Mucosa of descending colon (tissue), 3 donors: ENCODE results near the gene FBXL17. TPM values are rescaled to one million over a fixed set of nuclear protein-coding genes. Genes with fewer than 3 reads are reported as not detected.

Experiments used
- ATAC-seq: fragments of 200-7000 bp; cut with Tn5 transposase; one replicate; pipeline ENCODE4 v1.9.1; 2020; ENCODE audit warnings: mild to moderate bottlenecking, moderate library complexity
- DNase-seq, 3 donors: peaks; one replicate each; pipeline ENCODE4 v3.0.0-alpha.2; 2020
- H3K36me3 ChIP-seq: fragments of 200-600 bp; one replicate; pipeline ENCODE4 v1.8.0; 2021; ENCODE audit warnings: low read depth, mild to moderate bottlenecking
- H3K4me1 ChIP-seq: fragments of 200-600 bp; one replicate; pipeline ENCODE4 v1.8.0; 2021; ENCODE audit warnings: low read depth, mild to moderate bottlenecking
- H3K4me3 ChIP-seq: fragments of 200-600 bp; one replicate; pipeline ENCODE4 v1.8.0; 2021; ENCODE audit warnings: mild to moderate bottlenecking
- H3K9me3 ChIP-seq: fragments of 200-600 bp; one replicate; pipeline ENCODE4 v1.8.0; 2021; ENCODE audit warnings: mild to moderate bottlenecking
- intact Hi-C, 2 donors: fragments of 100-400 bp; cut with DNase I in 1 of 2; cut with micrococcal nuclease in 1 of 2; formaldehyde crosslinking; loops; one replicate each; pipeline versions ENCODE4 v1.11.0 to v1.11.1; 2022; cut with DNase I, micrococcal nuclease
- total RNA-seq, 3 donors: library from RNA; stranded (reverse); fragmentation: NEBNext Ultra II Directional in 2 of 3; extraction: Animal tissue kit (Norgen Biotek cat#: 25700) in 2 of 3; gene quantifications; one replicate each; pipeline versions ENCODE4 v1.2.1 to v1.2.4, GENCODE V29; 2021 to 2023
- TF ChIP-seq, protein P1 (sequence below): fragments of 200-600 bp; IDR thresholded peaks from one replicate; pipeline ENCODE4 v1.8.0; 2022; ENCODE audit warnings: antibody characterized with exemption, mild to moderate bottlenecking
- donor health status: DM: no; HTN: no; CAD: no; lungs with moderate emphysema.
- donor health status: DM: no; HTN: no; CAD: no.
- donor health status: DM: no; HTN: yes; CAD: no.

FBXL17 gene
- total RNA-seq, 3 donors from 2014 or later: 22.8 to 25.6 (median 23.8) TPM

DNA sequence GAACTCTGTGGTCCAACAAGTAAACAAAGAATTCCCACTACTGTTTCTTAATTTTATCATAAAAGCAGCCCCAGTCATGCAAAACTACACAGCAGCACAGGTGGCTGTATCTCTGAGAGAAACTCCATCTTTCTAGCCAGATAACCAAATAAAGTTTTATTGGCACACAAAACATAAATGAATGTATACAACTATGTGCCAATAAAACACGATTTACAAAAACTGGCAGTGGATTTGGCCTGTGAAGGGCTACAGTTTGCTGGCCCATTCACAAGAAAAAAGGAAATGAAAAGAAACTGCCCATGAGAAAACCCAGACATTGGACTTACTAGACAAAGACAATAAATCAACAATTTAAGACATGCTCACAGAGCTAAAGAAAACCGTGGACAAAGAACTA is 10.6 kb downstream of the FBXL17 start:
- DNase-seq: no peak
- peaks cover 22% of the 10 kb centered on the region for H3K9me3 ChIP-seq

DNA sequence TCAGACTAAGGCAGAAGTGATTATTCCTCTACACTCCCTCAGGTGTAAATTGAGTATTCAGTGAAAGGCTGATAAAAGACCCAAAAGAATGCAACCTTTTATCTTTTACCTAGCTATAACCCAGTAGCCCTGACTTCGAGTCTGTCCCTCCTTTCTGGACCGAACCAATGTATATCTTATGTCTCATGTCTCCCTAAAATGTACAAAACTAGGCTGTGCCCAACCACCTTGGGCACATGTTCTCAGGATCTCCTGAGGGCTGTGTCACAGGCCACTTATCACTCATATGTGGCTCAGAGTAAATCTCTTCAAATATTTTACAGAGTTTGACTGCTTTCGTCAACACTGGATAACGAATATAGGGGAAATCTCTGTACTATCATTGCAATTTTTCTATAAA is 12.7 kb downstream of the FBXL17 start:
- intact Hi-C loops: no loop called here
- no peak for ATAC-seq
- no peaks in the 10 kb centered on the region for H3K4me1 ChIP-seq
- TF ChIP-seq, protein P1, sequence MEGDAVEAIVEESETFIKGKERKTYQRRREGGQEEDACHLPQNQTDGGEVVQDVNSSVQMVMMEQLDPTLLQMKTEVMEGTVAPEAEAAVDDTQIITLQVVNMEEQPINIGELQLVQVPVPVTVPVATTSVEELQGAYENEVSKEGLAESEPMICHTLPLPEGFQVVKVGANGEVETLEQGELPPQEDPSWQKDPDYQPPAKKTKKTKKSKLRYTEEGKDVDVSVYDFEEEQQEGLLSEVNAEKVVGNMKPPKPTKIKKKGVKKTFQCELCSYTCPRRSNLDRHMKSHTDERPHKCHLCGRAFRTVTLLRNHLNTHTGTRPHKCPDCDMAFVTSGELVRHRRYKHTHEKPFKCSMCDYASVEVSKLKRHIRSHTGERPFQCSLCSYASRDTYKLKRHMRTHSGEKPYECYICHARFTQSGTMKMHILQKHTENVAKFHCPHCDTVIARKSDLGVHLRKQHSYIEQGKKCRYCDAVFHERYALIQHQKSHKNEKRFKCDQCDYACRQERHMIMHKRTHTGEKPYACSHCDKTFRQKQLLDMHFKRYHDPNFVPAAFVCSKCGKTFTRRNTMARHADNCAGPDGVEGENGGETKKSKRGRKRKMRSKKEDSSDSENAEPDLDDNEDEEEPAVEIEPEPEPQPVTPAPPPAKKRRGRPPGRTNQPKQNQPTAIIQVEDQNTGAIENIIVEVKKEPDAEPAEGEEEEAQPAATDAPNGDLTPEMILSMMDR: no peak
- H3K4me3 ChIP-seq: no peak overlapping the region
- H3K9me3 ChIP-seq: peaks cover 4% of the 10 kb centered on the region
- no peak for DNase-seq
- H3K36me3 ChIP-seq: no peaks in the 10 kb centered on the region

More for the DNA sequence above, 10.6 kb downstream of the FBXL17 start:
- TF ChIP-seq, protein P1: no peak
- H3K36me3 ChIP-seq: no peaks in the 10 kb centered on the region
- no peak for ATAC-seq
- H3K4me1 ChIP-seq: no peaks in the 10 kb centered on the region
- H3K4me3 ChIP-seq: no peak overlapping the region
- intact Hi-C loops: no loop called here

DNA sequence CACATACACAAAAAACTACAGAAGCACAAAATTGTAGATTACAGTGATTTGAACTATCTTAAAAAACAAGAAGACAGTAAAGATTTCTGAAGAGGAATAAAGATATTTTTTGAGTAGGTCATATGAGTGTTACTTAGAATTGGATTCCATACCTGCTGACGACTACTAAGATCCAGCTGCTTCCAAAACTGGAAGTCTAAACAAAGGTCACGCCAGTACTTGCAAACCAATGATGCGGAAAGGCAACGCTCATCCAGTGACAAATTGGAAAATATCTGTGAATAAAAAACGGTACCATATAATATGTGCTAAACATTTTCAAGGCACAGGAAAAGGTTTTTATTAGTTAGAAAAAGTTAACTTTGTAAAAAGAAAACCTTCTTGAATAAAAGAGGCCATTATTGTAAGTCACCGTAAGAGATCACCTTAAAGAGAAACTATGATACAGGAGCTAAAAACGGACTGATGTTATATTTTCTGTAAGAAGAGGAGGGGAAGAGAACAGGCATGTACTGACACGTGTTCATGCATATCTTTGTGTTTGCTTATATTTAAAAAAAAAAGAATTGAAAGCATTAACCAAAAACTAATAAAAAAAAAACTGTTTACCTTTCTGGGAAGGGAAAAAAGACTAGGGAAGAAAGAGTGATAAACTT is 14.1 kb downstream of the FBXL17 start:
- DNase-seq: no peak
- Histone ChIP-seq H3K4me1 (no peaks in the 10 kb centered on the region), H3K36me3 (no peaks in the 10 kb centered on the region), H3K4me3 (no peak overlapping the region), H3K9me3 (no peaks in the 10 kb centered on the region)
- ATAC-seq: no peak
- TF ChIP-seq, protein P1: no peak
- intact Hi-C loops: no loop called here

DNA sequence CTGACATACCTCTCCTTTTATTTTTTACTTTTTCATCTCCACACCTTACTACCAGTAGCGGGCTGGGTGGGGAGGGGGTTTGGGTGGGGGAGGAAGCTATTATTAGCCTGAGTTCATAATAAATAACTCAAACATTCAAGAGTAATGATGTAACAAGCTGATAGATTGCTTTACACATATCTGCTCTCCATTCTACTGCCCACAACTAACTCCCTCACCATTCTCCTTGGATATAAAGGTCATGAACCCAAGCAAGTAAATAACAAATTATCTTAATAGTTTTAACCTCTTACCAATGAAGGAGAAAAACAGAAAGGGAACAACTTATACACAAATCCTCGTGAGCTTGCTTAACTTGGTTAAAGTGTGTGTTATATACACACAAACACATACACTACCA is 15.4 kb downstream of the FBXL17 start:
- no peak for DNase-seq
- TF ChIP-seq, protein P1: no peak
- Histone ChIP-seq H3K36me3 (no peaks in the 10 kb centered on the region), H3K9me3 (no peaks in the 10 kb centered on the region), H3K4me3 (no peak overlapping the region), H3K4me1 (no peaks in the 10 kb centered on the region)
- no peak for ATAC-seq
- intact Hi-C loops: no loop called here

DNA sequence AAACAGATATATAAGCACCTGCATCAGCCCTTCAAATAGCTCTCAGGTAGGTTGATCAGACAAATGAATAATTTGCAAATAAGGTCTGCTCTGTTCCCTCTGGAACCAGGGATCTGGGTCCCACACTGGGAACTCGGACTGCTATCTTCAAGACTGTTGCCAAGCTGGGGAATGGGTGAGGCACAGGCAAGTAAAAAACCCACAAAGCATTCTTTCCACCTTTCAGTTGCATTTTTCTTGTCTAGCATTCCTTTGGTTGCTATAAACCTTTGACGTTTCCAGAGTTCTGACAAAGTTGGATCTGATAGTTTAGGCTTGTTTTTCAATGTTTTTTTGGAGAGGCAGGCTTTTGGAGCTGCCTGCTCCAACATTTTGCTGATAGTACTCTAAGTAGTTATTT is 20.1 kb downstream of the FBXL17 start:
- no peak overlapping the region for H3K4me3 ChIP-seq
- TF ChIP-seq, protein P1: no peak
- ATAC-seq (peak; percentile 18), DNase-seq (no peak)
- no peaks in the 10 kb centered on the region for H3K36me3 ChIP-seq
- no peaks in the 10 kb centered on the region for H3K9me3 ChIP-seq
- intact Hi-C loops: no loop called here
- H3K4me1 ChIP-seq: no peaks in the 10 kb centered on the region

DNA sequence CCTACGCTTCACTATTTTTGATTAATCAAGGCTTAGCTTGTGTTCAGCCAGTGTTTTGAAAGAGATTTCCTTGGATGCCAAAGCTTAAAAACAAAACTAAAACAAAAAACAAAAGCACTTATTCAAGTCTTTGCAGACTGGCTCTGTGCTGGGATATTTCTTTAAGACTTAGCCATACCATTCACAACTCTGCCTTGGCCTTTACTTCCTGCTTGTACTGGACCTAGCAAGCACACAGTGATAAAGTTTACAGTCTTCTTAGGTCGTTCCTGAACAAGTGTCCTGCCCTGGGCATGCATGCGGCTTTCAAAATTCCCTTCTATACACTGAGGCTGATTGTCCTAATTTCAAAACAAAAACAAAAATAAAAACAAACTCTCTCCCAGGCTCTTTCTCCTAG is 20.7 kb downstream of the FBXL17 start:
- peak in 1 of 3 donors; percentile 33 for DNase-seq
- Histone ChIP-seq H3K36me3 (no peaks in the 10 kb centered on the region), H3K9me3 (no peaks in the 10 kb centered on the region), H3K4me3 (no peak overlapping the region), H3K4me1 (no peaks in the 10 kb centered on the region)
- intact Hi-C loops: no loop called here
- TF ChIP-seq, protein P1: no peak
- peak; percentile 98 for ATAC-seq
